Activated effector memory CD4-positive, alpha-beta T cell treated with anti-CD3 and anti-CD28 coated beads, Interleukin-2, amount 50 U/mL, for 16 hours (primary cell): ENCODE measurements around the gene DGKI.

ENCODE experiments used
- DNase-seq: peaks from one replicate; pipeline ENCODE4 v3.0.0-alpha.2; 2020

DGKI gene

DNA sequence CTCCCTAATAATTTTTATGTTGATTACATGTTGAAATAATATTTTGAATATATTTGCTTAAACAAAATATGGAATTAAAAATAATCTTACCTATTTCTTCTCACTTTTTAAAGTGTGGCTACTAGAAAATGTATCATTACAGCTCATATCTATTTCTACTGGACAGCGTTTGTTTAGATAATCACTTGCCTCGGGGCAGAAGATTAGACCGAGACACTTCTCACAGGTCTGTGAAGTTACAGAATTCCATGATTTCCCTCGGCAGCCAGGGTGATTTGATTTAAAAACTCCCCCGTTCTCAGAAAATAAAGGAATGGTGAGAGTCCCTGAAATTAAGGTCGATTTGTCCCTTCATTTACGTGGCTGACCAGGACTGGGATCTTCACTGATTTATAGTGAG is 162.5 kb downstream of the DGKI start:
- DNase-seq: no peak

- DNase-seq: no peak
Observed at GRCh38 chr7:137682596-137682995, 164.2 kb downstream of the DGKI start.

DNA sequence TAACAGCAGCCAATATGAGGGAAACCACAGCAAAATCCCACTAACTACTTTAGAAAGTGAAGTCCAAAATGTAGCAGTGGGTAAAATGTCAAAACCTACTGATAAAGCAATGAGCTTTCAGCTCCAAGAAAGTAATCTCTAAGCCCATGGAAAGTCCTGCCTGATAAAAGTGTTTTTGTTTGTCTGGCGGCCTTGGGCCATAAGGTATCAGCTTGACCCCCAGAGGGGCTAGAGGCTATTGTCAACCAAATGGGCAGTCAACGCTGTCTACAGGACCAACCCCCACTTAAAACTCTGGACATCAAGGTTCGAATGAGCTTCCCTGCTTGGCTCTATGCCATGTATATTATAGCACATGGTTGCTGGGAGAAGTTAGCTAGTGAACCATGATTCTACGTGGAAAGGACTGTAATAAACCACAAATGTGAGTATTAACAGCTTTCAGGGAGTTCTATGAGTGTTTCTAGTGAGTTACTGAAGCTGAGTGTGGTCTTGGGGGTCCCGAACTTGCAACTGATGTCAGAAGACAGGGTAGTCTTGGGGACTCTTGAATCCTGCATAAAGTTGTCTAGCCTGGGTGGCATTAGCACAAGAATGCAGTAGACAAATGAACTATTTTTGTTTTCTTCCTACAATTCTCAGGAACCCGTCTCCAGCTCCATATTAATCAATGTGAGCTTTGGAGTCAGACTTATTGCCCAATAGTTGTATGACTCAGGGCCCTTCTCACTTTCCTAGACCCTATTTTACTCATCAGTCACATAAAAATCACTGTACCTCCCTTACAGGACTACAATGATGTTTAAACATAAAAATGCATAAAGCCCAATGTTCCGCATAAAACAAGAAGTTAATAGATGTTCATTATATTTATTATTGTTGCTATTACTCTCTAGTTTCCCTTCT is 164.9 kb downstream of the DGKI start:
- no peak for DNase-seq

DNA sequence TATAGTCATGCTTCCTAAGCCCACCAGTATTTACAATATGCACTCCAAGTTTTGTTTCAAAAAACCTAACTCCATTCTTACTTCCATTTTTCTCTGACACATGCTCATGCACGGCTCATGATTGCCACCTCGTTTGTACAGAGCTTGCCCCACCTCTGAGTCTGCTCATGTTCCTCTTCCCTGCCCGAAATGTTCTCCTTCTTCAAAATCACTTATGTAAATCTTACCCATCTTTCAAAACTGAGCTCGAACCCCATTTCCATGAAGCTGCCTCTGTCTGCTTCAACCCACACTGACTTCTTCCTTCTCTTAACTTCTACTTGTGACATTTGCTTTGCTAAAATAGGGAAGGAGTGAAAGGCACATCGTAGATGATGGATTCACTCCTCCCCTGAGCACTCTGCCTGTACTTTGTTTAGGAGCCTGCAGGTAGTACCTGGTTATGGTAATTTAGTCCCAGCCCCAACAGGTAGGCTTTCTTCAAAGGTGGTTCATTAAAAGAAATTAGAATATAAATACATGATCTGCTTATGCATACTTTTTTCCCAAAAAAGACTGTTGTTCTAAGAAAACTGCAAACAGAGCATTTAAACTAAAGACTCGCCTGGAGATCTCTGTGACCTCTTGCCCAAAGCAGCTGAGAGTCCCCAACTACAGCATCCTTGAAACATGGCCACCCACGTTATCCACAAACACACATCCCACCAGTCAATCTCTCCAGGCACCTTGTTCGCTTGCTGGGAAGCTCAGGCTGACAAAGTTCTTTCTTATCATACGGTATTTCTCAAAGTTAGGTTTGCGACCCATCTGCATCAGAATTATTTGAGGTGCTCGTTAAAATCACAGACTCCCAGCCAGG is 172.0 kb downstream of the DGKI start:
- DNase-seq: no peak

DNA sequence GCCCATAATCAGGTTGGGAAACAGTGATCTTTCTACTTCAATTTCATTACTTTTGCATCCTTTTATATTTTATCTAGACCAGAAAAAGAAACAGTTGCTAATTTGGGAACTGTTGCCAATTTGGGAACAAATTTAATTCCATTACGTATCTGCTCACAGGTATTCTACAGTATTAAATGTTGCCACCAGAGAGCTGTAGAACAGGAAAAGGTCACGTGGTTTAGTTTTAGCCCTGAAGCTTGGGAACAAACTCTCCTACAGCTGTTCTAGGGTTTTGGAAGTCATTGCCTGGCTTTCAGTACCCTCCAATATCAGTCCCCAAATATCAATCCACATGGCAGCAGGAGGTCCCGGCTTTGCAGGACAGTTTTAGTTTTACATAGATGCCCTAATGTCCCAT is 172.7 kb downstream of the DGKI start:
- no peak for DNase-seq

DNA sequence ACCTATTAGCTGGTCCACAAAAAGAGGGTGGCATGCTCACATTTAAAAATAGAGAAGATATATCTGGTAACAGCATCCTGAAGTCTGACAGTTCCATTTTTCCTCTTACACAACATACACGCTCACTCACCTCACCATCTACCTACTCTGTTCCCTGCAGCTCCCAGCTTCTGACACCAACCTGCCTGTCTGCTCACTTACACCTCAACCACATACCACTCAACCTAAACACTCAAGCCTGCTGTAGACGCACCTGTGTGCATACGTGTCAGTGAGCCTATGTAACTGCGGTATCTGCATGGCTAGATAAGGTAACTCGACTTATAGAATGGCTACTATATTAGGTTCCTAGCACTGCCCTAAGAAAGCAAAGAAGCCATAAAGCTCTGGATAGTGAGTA is 174.9 kb downstream of the DGKI start:
- no peak for DNase-seq

DNA sequence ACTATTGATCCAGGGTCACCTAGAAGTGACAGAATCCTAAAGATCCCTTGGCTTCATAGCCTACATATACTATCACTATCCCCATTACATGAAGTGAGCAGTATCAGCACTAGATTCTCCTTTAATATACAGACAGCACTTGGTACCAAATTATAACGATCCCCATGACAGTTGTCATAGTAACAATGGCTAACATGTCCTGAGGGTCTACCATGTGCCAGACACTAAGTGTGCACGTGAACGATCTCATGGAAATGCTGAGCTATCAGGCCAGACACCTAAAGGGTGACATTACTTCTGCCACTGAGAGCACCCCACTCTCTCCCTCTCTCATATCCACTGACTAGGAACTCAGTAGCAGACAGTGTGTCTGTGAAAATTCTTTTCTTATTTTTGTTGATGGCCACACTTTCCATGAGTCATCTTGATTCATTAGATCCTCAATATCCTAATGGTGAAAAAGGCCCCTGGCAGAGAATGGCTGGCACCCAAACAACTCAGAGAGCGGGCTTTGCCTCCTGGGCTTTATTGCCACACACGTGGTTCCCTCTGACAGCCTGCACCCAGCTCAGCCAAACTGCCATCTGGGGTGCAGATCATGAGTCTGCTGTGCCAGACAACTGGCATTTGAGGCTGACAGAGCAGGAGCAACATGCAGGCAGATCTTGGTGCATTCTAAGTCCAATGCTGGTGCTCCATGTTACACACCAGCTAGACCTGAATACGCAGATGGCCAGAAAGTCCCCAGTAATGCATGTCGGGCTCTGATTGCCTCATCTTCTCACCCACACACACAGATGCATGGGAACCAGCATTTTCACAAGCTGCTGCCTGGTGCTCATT is 176.3 kb downstream of the DGKI start:
- no peak for DNase-seq

- DNase-seq: no peak
Observed at GRCh38 chr7:137669706-137670105, 177.1 kb downstream of the DGKI start.

- DNase-seq: no peak
Observed at GRCh38 chr7:137668404-137668803, 178.4 kb downstream of the DGKI start.

GRCh38 chr7:137667633-137668387 is 179.0 kb downstream of the DGKI start:
- no peak for DNase-seq

GRCh38 chr7:137664846-137665245 is 181.9 kb downstream of the DGKI start:
- no peak for DNase-seq

GRCh38 chr7:137661634-137662033 is 185.1 kb downstream of the DGKI start:
- no peak for DNase-seq

DNA sequence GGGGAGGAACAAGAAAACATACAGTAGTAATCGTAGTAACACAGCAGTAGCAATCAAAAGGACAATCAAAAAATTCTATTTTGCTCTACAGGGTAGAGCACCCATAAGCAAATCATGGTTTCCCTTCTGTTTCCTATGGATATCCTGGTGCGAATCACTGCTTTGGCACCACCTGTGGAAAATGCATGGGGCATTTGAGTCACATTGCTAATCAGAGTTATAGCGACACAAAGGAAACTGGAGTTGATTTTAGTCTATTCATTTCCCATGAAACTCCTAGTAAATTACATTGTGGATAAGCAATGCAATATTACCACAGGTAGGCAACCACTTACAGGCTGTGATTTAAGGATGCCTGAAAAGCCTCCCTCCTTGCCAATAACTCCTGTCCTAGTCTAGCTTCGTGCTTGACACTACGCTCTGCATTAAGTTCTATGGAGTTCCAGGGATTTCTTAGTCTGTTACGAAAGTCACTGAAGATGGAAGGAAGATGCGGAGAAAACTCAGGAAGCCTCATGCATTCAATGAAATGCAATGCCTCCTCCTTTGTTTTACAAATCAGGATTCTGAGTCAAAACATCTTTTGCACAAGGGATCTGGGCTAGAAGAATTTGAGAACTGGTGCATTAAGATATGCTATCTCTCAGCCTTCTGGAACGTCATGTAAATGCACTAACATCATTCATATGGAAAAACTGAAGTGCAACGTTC is 188.4 kb downstream of the DGKI start:
- no peak for DNase-seq

DNA sequence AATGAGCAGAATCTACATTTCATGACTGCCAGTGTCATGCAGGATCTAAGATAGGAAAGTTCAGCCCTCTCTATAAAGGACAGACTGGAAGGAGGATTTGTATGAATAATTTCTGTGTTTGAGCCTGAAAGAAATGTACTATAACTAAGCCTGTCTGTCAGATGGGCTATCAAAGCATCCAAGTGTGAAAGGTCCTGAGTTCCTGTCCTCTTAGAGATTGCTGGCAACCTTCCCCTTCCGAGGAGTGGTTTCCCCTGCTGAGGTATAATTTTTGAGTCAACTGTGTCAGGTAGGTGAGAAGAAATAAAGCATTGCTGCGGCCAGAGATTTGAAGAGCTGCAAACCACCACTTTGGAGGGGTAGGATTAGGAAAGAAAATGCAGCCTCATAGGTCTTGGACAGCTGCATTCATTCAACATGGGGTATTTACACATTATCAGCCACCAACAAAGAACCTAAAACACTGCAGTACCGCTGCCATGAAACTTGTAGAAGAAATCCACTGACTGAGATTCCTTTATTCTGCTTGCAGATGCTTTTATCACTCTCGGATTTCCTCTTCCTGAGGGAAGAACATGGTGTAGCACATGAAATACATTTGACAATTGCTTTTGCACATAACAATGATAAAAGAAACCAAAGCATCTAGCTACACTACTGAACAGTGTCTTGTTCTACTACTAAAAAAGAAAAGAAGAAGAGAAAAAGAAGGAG is 189.1 kb downstream of the DGKI start:
- DNase-seq: no peak

DNA sequence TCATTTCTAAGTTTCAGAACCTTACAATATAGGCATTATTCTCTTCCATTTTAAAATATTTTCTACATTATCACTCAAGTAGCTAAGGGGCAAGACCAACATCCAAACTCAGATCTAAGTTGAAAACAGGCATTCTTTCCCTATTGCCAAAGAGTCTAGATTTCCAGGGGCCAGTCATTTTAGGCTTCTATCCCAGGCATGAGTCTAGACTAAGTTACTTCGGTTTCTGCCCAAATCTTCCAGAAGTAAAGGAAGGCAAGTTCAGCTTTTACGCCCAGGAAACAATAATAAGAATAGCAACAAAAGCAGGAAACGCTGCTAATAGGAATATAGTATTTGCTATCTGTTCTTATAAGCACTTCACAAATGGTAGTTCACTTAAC is 189.9 kb downstream of the DGKI start:
- DNase-seq: no peak

- peak; percentile 81 for DNase-seq
Observed at GRCh38 chr7:137656227-137656849, 190.4 kb downstream of the DGKI start.

DNA sequence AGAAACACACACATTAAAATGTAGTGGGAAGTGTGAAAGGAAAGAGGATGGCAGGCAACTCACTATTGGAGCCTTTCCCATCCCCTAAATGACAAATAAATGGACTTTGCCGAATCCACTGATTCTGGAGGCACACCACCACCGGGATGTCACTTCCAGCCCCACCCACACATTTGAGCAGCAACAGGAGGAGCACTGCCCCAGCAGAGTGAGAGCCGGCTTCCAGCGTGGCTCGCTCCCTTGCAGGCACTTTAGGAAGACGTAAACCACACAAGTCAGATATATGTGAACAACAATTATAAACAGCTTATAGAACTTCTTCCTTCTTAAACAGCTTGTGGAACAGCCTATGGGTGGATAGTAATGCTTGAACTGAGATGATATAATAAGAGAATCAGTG is 191.0 kb downstream of the DGKI start:
- no peak for DNase-seq

- DNase-seq: no peak
Observed at GRCh38 chr7:137652721-137653120, 194.1 kb downstream of the DGKI start.

- DNase-seq: no peak
Observed at GRCh38 chr7:137647905-137648565, 198.7 kb downstream of the DGKI start.

GRCh38 chr7:137642472-137642871 is 204.3 kb downstream of the DGKI start:
- DNase-seq: no peak
